ENCODE measurements around the gene HSF5. TPM values are rescaled to one million over a fixed set of nuclear protein-coding genes. Genes with fewer than 3 reads are reported as not detected.

HSF5 gene
- total RNA-seq, 2 donors from 2014 or later, result 0.09 to 0.22 TPM

DNA sequence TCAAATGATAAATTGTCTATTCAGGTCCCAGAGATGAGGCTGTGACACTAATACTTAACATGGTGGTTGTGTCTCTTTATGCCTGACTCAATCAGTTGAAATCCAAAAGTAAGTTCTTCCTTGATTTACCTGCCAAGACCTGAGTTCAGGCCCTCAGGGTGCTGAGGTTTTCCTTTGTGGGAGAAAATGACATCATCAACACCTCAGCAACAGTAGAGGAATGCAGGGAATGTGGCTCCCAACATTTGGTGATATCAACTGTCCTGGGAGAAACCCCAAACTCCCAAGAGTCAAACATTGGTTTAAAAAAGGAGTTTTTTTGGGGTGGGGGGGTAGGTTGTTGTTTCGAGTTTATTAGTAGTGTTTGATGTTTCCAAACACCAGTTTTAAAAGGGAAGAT is 85.5 kb downstream of the HSF5 start:
- no peak overlapping the region for H3K4me3 ChIP-seq (ENCODE audit: low read length)
- H3K9me3 ChIP-seq (ENCODE audit: control insufficient read depth, low read length), result no peaks in the 10 kb centered on the region
- no peaks in the 10 kb centered on the region for H3K27me3 ChIP-seq (ENCODE audit: control insufficient read depth, insufficient read depth, low read length, poor library complexity, severe bottlenecking)
- no peak overlapping the region for H3K9ac ChIP-seq (ENCODE audit: extremely low read depth, low read length, poor library complexity, severe bottlenecking)
- Mint-ChIP-seq H3K36me3 (ENCODE audit: low read depth) (no peaks in the 10 kb centered on the region), H3K4me1 (peaks cover 36% of the 10 kb centered on the region), H3K27me3 (ENCODE audit: insufficient read depth) (peaks cover 37% of the 10 kb centered on the region), H3K27ac (peak overlapping the region; percentile 84), H3K9me3 (no peaks in the 10 kb centered on the region), H3K4me3 (no peak overlapping the region)
- peaks cover 19% of the 10 kb centered on the region for H3K4me1 ChIP-seq (ENCODE audit: control insufficient read depth, insufficient read depth, low read length)
- DNase-seq, result peak; percentile 69
- H3K36me3 ChIP-seq (ENCODE audit: control insufficient read depth, insufficient read depth, low read length), result no peaks in the 10 kb centered on the region
- WGBS, 2 experiments (ENCODE audit: insufficient coverage in 1 of 2, insufficient read length in 1 of 2), result 80% methylated on average over 1 of the region's 1 CpG; no CpG with 5 or more reads in 1 of the 2 experiments
- TF ChIP-seq, protein P1, sequence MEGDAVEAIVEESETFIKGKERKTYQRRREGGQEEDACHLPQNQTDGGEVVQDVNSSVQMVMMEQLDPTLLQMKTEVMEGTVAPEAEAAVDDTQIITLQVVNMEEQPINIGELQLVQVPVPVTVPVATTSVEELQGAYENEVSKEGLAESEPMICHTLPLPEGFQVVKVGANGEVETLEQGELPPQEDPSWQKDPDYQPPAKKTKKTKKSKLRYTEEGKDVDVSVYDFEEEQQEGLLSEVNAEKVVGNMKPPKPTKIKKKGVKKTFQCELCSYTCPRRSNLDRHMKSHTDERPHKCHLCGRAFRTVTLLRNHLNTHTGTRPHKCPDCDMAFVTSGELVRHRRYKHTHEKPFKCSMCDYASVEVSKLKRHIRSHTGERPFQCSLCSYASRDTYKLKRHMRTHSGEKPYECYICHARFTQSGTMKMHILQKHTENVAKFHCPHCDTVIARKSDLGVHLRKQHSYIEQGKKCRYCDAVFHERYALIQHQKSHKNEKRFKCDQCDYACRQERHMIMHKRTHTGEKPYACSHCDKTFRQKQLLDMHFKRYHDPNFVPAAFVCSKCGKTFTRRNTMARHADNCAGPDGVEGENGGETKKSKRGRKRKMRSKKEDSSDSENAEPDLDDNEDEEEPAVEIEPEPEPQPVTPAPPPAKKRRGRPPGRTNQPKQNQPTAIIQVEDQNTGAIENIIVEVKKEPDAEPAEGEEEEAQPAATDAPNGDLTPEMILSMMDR (conservative IDR thresholded peaks at IDR 0.05), result no peak
- peak overlapping the region; percentile 86 for H3K27ac ChIP-seq (ENCODE audit: low read depth, low read length)

DNA sequence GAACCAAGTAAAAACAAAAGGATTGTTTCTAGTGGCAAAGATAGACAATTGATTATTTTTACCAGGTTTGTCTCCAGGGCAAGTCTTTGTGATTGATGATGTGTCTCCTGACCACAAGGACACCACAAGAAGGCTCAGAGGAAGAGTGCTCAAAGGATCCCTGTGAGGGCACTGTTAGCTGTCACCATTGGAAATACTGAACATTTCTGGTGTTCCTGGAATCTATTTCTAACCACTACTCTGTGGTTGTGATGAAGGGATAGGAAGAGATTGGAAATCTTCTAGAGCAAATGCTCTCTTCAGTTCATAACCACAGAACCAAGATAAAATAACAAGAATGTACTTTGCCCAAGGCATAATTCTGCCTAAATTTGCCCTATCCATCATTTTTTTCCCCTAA is 86.2 kb downstream of the HSF5 start:
- Histone ChIP-seq H3K27me3 (ENCODE audit: control insufficient read depth, insufficient read depth, low read length, poor library complexity, severe bottlenecking) (no peaks in the 10 kb centered on the region), H3K9ac (ENCODE audit: extremely low read depth, low read length, poor library complexity, severe bottlenecking) (no peak overlapping the region), H3K4me1 (ENCODE audit: control insufficient read depth, insufficient read depth, low read length) (peaks cover 19% of the 10 kb centered on the region), H3K36me3 (ENCODE audit: control insufficient read depth, insufficient read depth, low read length) (no peaks in the 10 kb centered on the region), H3K9me3 (ENCODE audit: control insufficient read depth, low read length) (no peaks in the 10 kb centered on the region), H3K27ac (ENCODE audit: low read depth, low read length) (peak overlapping the region; percentile 86), H3K4me3 (ENCODE audit: low read length) (no peak overlapping the region)
- H3K36me3 Mint-ChIP-seq (ENCODE audit: low read depth), result no peaks in the 10 kb centered on the region
- H3K27ac Mint-ChIP-seq, result peak overlapping the region; percentile 84
- no peaks in the 10 kb centered on the region for H3K9me3 Mint-ChIP-seq
- DNase-seq, result no peak
- no peak overlapping the region for H3K4me3 Mint-ChIP-seq
- peaks cover 36% of the 10 kb centered on the region for H3K4me1 Mint-ChIP-seq
- peaks cover 39% of the 10 kb centered on the region for H3K27me3 Mint-ChIP-seq (ENCODE audit: insufficient read depth)
- TF ChIP-seq, protein P1 (conservative IDR thresholded peaks at IDR 0.05), result no peak

DNA sequence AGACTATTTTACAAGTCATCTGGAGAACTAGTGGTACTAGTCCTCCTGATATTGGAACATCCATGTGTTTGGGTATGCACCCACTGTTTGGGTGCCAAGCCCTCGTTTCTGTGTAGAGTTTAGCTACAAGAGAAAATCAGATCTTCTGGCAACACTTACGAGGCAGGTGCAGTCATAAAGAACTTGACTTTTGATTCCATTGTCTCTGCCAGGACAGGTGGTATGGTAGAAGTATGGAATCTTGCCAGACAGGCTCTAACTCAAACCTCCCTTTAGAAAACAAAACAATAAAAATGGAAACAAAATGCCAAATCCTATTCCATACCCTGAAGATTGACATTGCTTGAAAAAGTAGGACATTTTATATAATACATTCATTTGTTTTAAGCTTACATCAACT is 86.9 kb downstream of the HSF5 start:
- Histone ChIP-seq H3K4me3 (ENCODE audit: low read length) (no peak overlapping the region), H3K27ac (ENCODE audit: low read depth, low read length) (no peak overlapping the region), H3K9ac (ENCODE audit: extremely low read depth, low read length, poor library complexity, severe bottlenecking) (no peak overlapping the region), H3K4me1 (ENCODE audit: control insufficient read depth, insufficient read depth, low read length) (peaks cover 19% of the 10 kb centered on the region), H3K9me3 (ENCODE audit: control insufficient read depth, low read length) (no peaks in the 10 kb centered on the region), H3K36me3 (ENCODE audit: control insufficient read depth, insufficient read depth, low read length) (no peaks in the 10 kb centered on the region), H3K27me3 (ENCODE audit: control insufficient read depth, insufficient read depth, low read length, poor library complexity, severe bottlenecking) (no peaks in the 10 kb centered on the region)
- H3K36me3 Mint-ChIP-seq (ENCODE audit: low read depth), result no peaks in the 10 kb centered on the region
- H3K27ac Mint-ChIP-seq, result no peak overlapping the region
- H3K4me1 Mint-ChIP-seq, result peaks cover 36% of the 10 kb centered on the region
- TF ChIP-seq, protein P1 (conservative IDR thresholded peaks at IDR 0.05), result no peak
- no peak for DNase-seq
- 93% methylated on average over 2 of the region's 2 CpGs; no CpG with 5 or more reads in 1 of the 2 experiments for WGBS, 2 experiments (ENCODE audit: insufficient coverage in 1 of 2, insufficient read length in 1 of 2)
- peaks cover 41% of the 10 kb centered on the region for H3K27me3 Mint-ChIP-seq (ENCODE audit: insufficient read depth)
- H3K4me3 Mint-ChIP-seq, result no peak overlapping the region
- no peaks in the 10 kb centered on the region for H3K9me3 Mint-ChIP-seq
